ENCODE measurements around the gene DNAI2.

- TF ChIP-seq, protein P1, sequence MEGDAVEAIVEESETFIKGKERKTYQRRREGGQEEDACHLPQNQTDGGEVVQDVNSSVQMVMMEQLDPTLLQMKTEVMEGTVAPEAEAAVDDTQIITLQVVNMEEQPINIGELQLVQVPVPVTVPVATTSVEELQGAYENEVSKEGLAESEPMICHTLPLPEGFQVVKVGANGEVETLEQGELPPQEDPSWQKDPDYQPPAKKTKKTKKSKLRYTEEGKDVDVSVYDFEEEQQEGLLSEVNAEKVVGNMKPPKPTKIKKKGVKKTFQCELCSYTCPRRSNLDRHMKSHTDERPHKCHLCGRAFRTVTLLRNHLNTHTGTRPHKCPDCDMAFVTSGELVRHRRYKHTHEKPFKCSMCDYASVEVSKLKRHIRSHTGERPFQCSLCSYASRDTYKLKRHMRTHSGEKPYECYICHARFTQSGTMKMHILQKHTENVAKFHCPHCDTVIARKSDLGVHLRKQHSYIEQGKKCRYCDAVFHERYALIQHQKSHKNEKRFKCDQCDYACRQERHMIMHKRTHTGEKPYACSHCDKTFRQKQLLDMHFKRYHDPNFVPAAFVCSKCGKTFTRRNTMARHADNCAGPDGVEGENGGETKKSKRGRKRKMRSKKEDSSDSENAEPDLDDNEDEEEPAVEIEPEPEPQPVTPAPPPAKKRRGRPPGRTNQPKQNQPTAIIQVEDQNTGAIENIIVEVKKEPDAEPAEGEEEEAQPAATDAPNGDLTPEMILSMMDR (IDR thresholded peaks at IDR 0.05): no peak
- no peak for TF ChIP-seq POLR2AphosphoS5 (IDR thresholded peaks at IDR 0.05)
Measured at GRCh38 chr17:74260525-74260850, 13.5 kb upstream of the DNAI2 start.
